H1 (cell line): ENCODE measurements around the gene HS6ST1. TPM values are rescaled to one million over a fixed set of nuclear protein-coding genes. Genes with fewer than 3 reads are reported as not detected.

Source experiments
- CTCF ChIA-PET: fragments of 300-600 bp; sonication (Branson Sonifier 250); formaldehyde crosslinking; loops from one replicate; lab custom pipeline; 2021; ENCODE audit not compliant: partially characterized antibody; lab: Charles Lee
- POLR2A ChIA-PET: fragments of 300-600 bp; sonication (Branson Sonifier 250); formaldehyde crosslinking; loops from one replicate; lab custom pipeline; 2021; ENCODE audit warnings: inconsistent platforms; ENCODE audit not compliant: partially characterized antibody; lab: Charles Lee
- DNase-seq, 2 experiments: peaks; one replicate each; pipeline versions ENCODE4 v3.0.0 to v3.0.0-alpha.2; 2010 to 2022; ENCODE audit warnings: low spot score in 2 of 2, low read depth in 1 of 2, mixed read lengths in 1 of 2
- FAIRE-seq: peaks from 2 replicates; lab custom pipeline; 2011; peaks lifted over from hg19 to GRCh38; lab: Jason Lieb, UNC
- H2AFZ ChIP-seq: 2 replicates; pipeline ENCODE4 v1.8.1; 2012; ENCODE audit warnings: low read length, inconsistent platforms
- H2AK5ac ChIP-seq: 2 replicates; pipeline ENCODE4 v1.6.1; 2013; ENCODE audit warnings: low read depth, low read length
- H2BK120ac ChIP-seq: replicated peaks from 2 replicates; pipeline ENCODE3; 2013; ENCODE audit warnings: low read depth, low read length, inconsistent platforms
- H2BK12ac ChIP-seq: 2 replicates; pipeline ENCODE4 v1.6.1; 2013; ENCODE audit warnings: low read depth, low read length
- H2BK15ac ChIP-seq: 2 replicates; pipeline ENCODE4 v1.6.1; 2013; ENCODE audit warnings: low read length
- H2BK20ac ChIP-seq: 2 replicates; pipeline ENCODE4 v1.6.1; 2013; ENCODE audit warnings: low read length
- H2BK5ac ChIP-seq: 2 replicates; pipeline ENCODE4 v1.6.1; 2013; ENCODE audit warnings: low read depth, low read length
- H3K14ac ChIP-seq: 2 replicates; pipeline ENCODE4 v1.6.1; 2013; ENCODE audit warnings: inconsistent platforms; ENCODE audit not compliant: insufficient read length
- H3K18ac ChIP-seq: 2 replicates; pipeline ENCODE4 v1.6.1; 2013; ENCODE audit warnings: low read length; ENCODE audit errors: extremely low read depth
- H3K23ac ChIP-seq: 2 replicates; pipeline ENCODE4 v1.6.1; 2013; ENCODE audit warnings: inconsistent platforms; ENCODE audit not compliant: insufficient read length
- H3K23me2 ChIP-seq: 2 replicates; pipeline ENCODE4 v1.6.1; 2013; ENCODE audit warnings: low read depth, low read length
- H3K27ac ChIP-seq: 2 replicates; pipeline ENCODE4 v1.6.1; 2011; ENCODE audit warnings: low read depth, low read length, inconsistent platforms
- H3K27me3 ChIP-seq, 4 experiments: replicated peaks in 1 of 4; 1 replicate in 1 of 4; 2 replicates in 3 of 4; pipeline versions ENCODE4 v1.6.1 to v1.8.1; 2011 to 2013; ENCODE audit warnings: low read length in 3 of 4, mild to moderate bottlenecking in 3 of 4, inconsistent platforms in 2 of 4, mixed read lengths in 2 of 4, moderate library complexity in 1 of 4; ENCODE audit not compliant: control insufficient read depth in 3 of 4, insufficient read depth in 3 of 4; ENCODE audit errors: extremely low read depth in 1 of 4
- H3K36me3 ChIP-seq, 4 experiments: 2 replicates each; pipeline versions ENCODE4 v1.6.1 to v1.8.1; 2011 to 2013; ENCODE audit warnings: mild to moderate bottlenecking in 4 of 4, low read length in 3 of 4, moderate library complexity in 2 of 4, control low read depth in 1 of 4, inconsistent platforms in 1 of 4; ENCODE audit not compliant: insufficient read depth in 4 of 4, control insufficient read depth in 2 of 4
- H3K4ac ChIP-seq: replicated peaks from 2 replicates; pipeline ENCODE3; 2013; ENCODE audit warnings: low read length, low read depth, mixed read lengths, inconsistent platforms; ENCODE audit not compliant: insufficient read length
- H3K4me1 ChIP-seq, 4 experiments: replicated peaks in 1 of 4; 1 replicate in 1 of 4; 2 replicates in 3 of 4; pipeline versions ENCODE4 v1.6.1 to v1.8.1; 2011 to 2013; ENCODE audit warnings: low read length in 3 of 4, inconsistent platforms in 2 of 4, mixed read lengths in 1 of 4; ENCODE audit not compliant: insufficient read depth in 4 of 4, control insufficient read depth in 3 of 4
- H3K4me2 ChIP-seq, 2 experiments: 2 replicates each; pipeline versions ENCODE4 v1.6.1 to v1.8.1; 2011 to 2013; ENCODE audit warnings: low read depth in 2 of 2, low read length in 2 of 2, control low read depth in 1 of 2, inconsistent platforms in 1 of 2, mild to moderate bottlenecking in 1 of 2; ENCODE audit not compliant: insufficient read depth in 1 of 2
- H3K4me3 ChIP-seq, 4 experiments: fragments of 200-600, 300-600 bp in 1 of 4; sonication (generic), shearing (Covaris generic), sonication (Bioruptor Twin) in 1 of 4; 2 replicates each; pipeline versions ENCODE4 v1.5.1 to v1.8.1; 2011 to 2016; ENCODE audit warnings: low read length in 4 of 4, low read depth in 3 of 4, control low read depth in 2 of 4, inconsistent platforms in 2 of 4, mild to moderate bottlenecking in 2 of 4, mixed read lengths in 1 of 4, moderate library complexity in 1 of 4; ENCODE audit not compliant: insufficient read depth in 2 of 4; ENCODE audit errors: extremely low read depth in 1 of 4
- H3K56ac ChIP-seq: replicated peaks from 2 replicates; pipeline ENCODE3; 2013; ENCODE audit warnings: low read depth, mild to moderate bottlenecking, mixed read lengths, low read length, inconsistent platforms; ENCODE audit not compliant: insufficient read length
- H3K79me1 ChIP-seq: 2 replicates; pipeline ENCODE4 v1.6.1; 2013; ENCODE audit warnings: low read depth, low read length, control low read depth
- H3K79me2 ChIP-seq, 2 experiments: 2 replicates each; pipeline versions ENCODE4 v1.6.1 to v1.8.1; 2012 to 2013; ENCODE audit warnings: low read length in 2 of 2, mild to moderate bottlenecking in 2 of 2, inconsistent platforms in 1 of 2; ENCODE audit not compliant: insufficient read depth in 2 of 2, control insufficient read depth in 1 of 2
- H3K9ac ChIP-seq, 4 experiments: replicated peaks in 1 of 4; 1 replicate in 1 of 4; 2 replicates in 3 of 4; pipeline versions ENCODE4 v1.6.1 to v1.8.1; 2011 to 2013; ENCODE audit warnings: low read depth in 3 of 4, low read length in 3 of 4, control low read depth in 2 of 4, mild to moderate bottlenecking in 2 of 4, moderate library complexity in 2 of 4, inconsistent platforms in 1 of 4; ENCODE audit errors: extremely low read depth in 1 of 4
- H3K9me3 ChIP-seq, 2 experiments: 2 replicates each; pipeline versions ENCODE4 v1.6.1 to v1.8.1; 2012 to 2013; ENCODE audit warnings: mild to moderate bottlenecking in 2 of 2, moderate library complexity in 2 of 2, control low read depth in 1 of 2, inconsistent platforms in 1 of 2, low read depth in 1 of 2, low read length in 1 of 2, mixed read lengths in 1 of 2; ENCODE audit not compliant: insufficient read depth in 2 of 2
- H4K20me1 ChIP-seq, 2 experiments: replicated peaks in 1 of 2; 2 replicates each; pipeline versions ENCODE3 to v1.8.1; 2011 to 2013; ENCODE audit warnings: inconsistent platforms in 2 of 2, low read length in 2 of 2, mild to moderate bottlenecking in 1 of 2; ENCODE audit not compliant: insufficient read depth in 2 of 2, control insufficient read depth in 1 of 2
- H4K5ac ChIP-seq: 2 replicates; pipeline ENCODE4 v1.6.1; 2013; ENCODE audit warnings: low read length, low read depth, mixed read lengths, inconsistent platforms; ENCODE audit not compliant: insufficient read length
- H4K8ac ChIP-seq: 2 replicates; pipeline ENCODE4 v1.8.0; 2013; ENCODE audit warnings: mild to moderate bottlenecking, moderate library complexity, low read length, inconsistent platforms; ENCODE audit not compliant: insufficient read depth; ENCODE audit errors: extremely low read depth
- H4K91ac ChIP-seq: replicated peaks from 2 replicates; pipeline ENCODE3; 2013; ENCODE audit warnings: low read length, mixed read lengths, inconsistent platforms; ENCODE audit not compliant: insufficient read length
- BCL11A ChIP-seq, 2 experiments: IDR thresholded peaks; one replicate each; pipeline ENCODE4 v1.6.1; 2011; ENCODE audit warnings: low read depth in 2 of 2, low read length in 2 of 2, mild to moderate bottlenecking in 2 of 2
- POU5F1 ChIP-seq: IDR thresholded peaks from 2 replicates; pipeline ENCODE4 v1.6.1; 2011; ENCODE audit warnings: low read depth, mild to moderate bottlenecking, low read length, moderate library complexity
- WGBS, 2 experiments: shearing (Covaris generic) in 1 of 2; methylation state at CpG; one replicate each; pipeline versions ENCODE4 v1.1.6 to v1.1.7; 2013 to 2015; ENCODE audit warnings: low lambda C conversion rate in 2 of 2, mixed read lengths in 2 of 2, inconsistent platforms in 1 of 2, low coverage in 1 of 2, missing lambda C conversion rate in 1 of 2; ENCODE audit not compliant: insufficient replicate concordance in 2 of 2, insufficient coverage in 1 of 2, insufficient read length in 1 of 2; ENCODE audit errors: extremely low coverage in 1 of 2, missing lambda C conversion rate in 1 of 2; 5-methylcytosine and 5-hydroxymethylcytosine counted together
- polyA plus RNA-seq, 7 experiments: library from polyadenylated mRNA; depleted of rRNA in 3 of 7; stranded (reverse) in 5 of 7; unstranded in 2 of 7; fragments of >200 nt in 5 of 7; fragments of 200-250 nt in 2 of 7; gene quantifications; 1 replicate in 5 of 7; 2 replicates in 1 of 7; 4 replicates in 1 of 7; pipeline versions ENCODE4 v1.2.1 to v1.2.3, GENCODE V29; 2011 to 2013; ENCODE audit warnings: missing spikeins in 2 of 7, mixed read lengths in 2 of 7
- total RNA-seq: library from RNA; stranded (reverse); fragmentation: NEBNext Ultra II Directional; extraction: Animal tissue kit (Norgen Biotek cat#: 25700); gene quantifications from 2 replicates; pipeline ENCODE4 v1.2.1, GENCODE V29; 2021

HS6ST1 gene
- total and polyA plus RNA-seq, 2 of the 8 experiments (the other 6 are each of a cell fraction or from before 2014, with no cell fraction given) = 37.4 to 74.6 TPM

- peaks cover 4 to 38% (median 18%) of the 10 kb centered on the region in 4 experiments for H3K4me1 ChIP-seq
- no peak overlapping the region for H3K27ac ChIP-seq
- no peak overlapping the region for H2BK20ac ChIP-seq
- H3K9ac ChIP-seq = no peak overlapping the region
- H3K23ac ChIP-seq = no peak overlapping the region
- H2BK12ac ChIP-seq = 0 out of 2 replicates have a peak overlapping the region, but pooled peaks have one; percentile 60
- no peak overlapping the region for H2AK5ac ChIP-seq
- H4K91ac ChIP-seq = no peak overlapping the region
- peaks cover 39% of the 10 kb centered on the region for H3K79me1 ChIP-seq
- H3K56ac ChIP-seq = no peak overlapping the region
- H3K79me2 ChIP-seq = peaks cover 3 to 99% of the 10 kb centered on the region in 2 experiments
- no peak overlapping the region for H2AFZ ChIP-seq
- TF ChIP-seq POU5F1 (no peak), BCL11A (IDR thresholded peaks at IDR 0.05; ENCODE audit: low read depth in 2 of 2, low read length in 2 of 2) (no peak)
- no peaks in the 10 kb centered on the region for H3K9me3 ChIP-seq
- no peak overlapping the region for H2BK15ac ChIP-seq
- H3K4me2 ChIP-seq = no peak overlapping the region
- DNase-seq = no peak
- H3K36me3 ChIP-seq = no peaks in the 10 kb centered on the region; a peak in 1 of 8 replicates
- no peak overlapping the region for H4K8ac ChIP-seq
- no peaks in the 10 kb centered on the region for H3K23me2 ChIP-seq
- WGBS, 2 experiments = 90% methylated on average over 8 of the region's 8 CpGs; no CpG with 5 or more reads in 1 of the 2 experiments
- no peaks in the 10 kb centered on the region for H3K27me3 ChIP-seq
- 0 out of 2 replicates have a peak overlapping the region, but pooled peaks have one; percentile 24 for H2BK5ac ChIP-seq
- H3K4me3 ChIP-seq = no peak overlapping the region
- H3K18ac ChIP-seq = no peak overlapping the region
- no peak overlapping the region for H3K4ac ChIP-seq
- H4K5ac ChIP-seq = no peak overlapping the region
- peaks cover 41 to 56% of the 10 kb centered on the region in 2 experiments for H4K20me1 ChIP-seq
- FAIRE-seq = no peak
- POLR2A ChIA-PET = interaction anchor here (1.9 kb wide), 1 partner anchor 24 kb away, joined by 4 read pairs; no protein-coding TSS in a partner anchor
- H2BK120ac ChIP-seq = no peak overlapping the region
- no peak overlapping the region for H3K14ac ChIP-seq
- CTCF ChIA-PET = interaction anchor here (0.7 to 1.2 kb wide), 4 partner anchors 11 to 642 kb away, joined by 3 to 4 read pairs (median 3); no protein-coding TSS in a partner anchor
Measured at GRCh38 chr2:128293426-128293755, 25.3 kb downstream of the HS6ST1 start.
